SK-N-SH (cell line): ENCODE measurements around the gene VSIG8.

Experiments
- CTCF ChIP-seq: fragments of 200-600 bp; sonication (generic); IDR thresholded peaks from 2 replicates; pipeline ENCODE4 v1.6.1; 2017; ENCODE audit warnings: antibody characterized with exemption, mild to moderate bottlenecking, moderate library complexity
- PBX3 ChIP-seq: IDR thresholded peaks from 2 replicates; pipeline ENCODE4; 2012
- REST ChIP-seq: IDR thresholded peaks from 2 replicates; pipeline ENCODE4 v1.6.1; 2012; ENCODE audit warnings: mild to moderate bottlenecking, low read depth, low read length, moderate library complexity

- no peak for TF ChIP-seq REST
- no peak for TF ChIP-seq PBX3
- no peak for TF ChIP-seq CTCF
Measured at GRCh38 chr1:159827102-159827490, 35.4 kb downstream of the VSIG8 start.
